CD14-positive monocyte (primary cell): ENCODE results near the gene ABCE1. TPM values are rescaled to one million over a fixed set of nuclear protein-coding genes. Genes with fewer than 3 reads are reported as not detected.
A peak's percentile ranks its signal among the peaks of the same experiment; 100 is the strongest.

Experiments
- DNase-seq, 3 donors: peaks; one replicate each; pipeline ENCODE4 v3.0.0-alpha.2; 2011 to 2022
- H2AFZ ChIP-seq: 2 replicates; pipeline ENCODE4 v1.6.0; 2012; ENCODE audit warnings: mild to moderate bottlenecking, low read depth, low read length, inconsistent platforms; ENCODE audit not compliant: insufficient read depth, poor library complexity, severe bottlenecking
- H3K27ac ChIP-seq, 2 donors: 1 replicate in 1 of 2; 2 replicates in 1 of 2; pipeline ENCODE4 v1.5.1; 2012 to 2013; ENCODE audit warnings: low read length in 2 of 2, control low read depth in 1 of 2, inconsistent platforms in 1 of 2, low read depth in 1 of 2, mild to moderate bottlenecking in 1 of 2
- H3K27me3 ChIP-seq, 2 donors: one replicate each; pipeline versions ENCODE4 v1.6.0 to v1.6.1; 2011 to 2013; ENCODE audit warnings: low read length in 2 of 2; ENCODE audit not compliant: control insufficient read depth in 2 of 2, insufficient read depth in 2 of 2
- H3K36me3 ChIP-seq, 2 donors: replicated peaks in 1 of 2; 1 replicate in 1 of 2; 2 replicates in 1 of 2; pipeline versions ENCODE4 v1.5.1 to v1.6.1; 2012 to 2013; ENCODE audit warnings: low read length in 2 of 2, control low read depth in 1 of 2, inconsistent platforms in 1 of 2, mild to moderate bottlenecking in 1 of 2; ENCODE audit not compliant: insufficient read depth in 2 of 2, control insufficient read depth in 1 of 2
- H3K4me1 ChIP-seq, 2 donors: 1 replicate in 1 of 2; 2 replicates in 1 of 2; pipeline versions ENCODE4 v1.5.1 to v1.6.1; 2012 to 2013; ENCODE audit warnings: low read length in 2 of 2, control low read depth in 1 of 2, inconsistent platforms in 1 of 2, mild to moderate bottlenecking in 1 of 2, moderate library complexity in 1 of 2; ENCODE audit not compliant: insufficient read depth in 2 of 2, control insufficient read depth in 1 of 2
- H3K4me2 ChIP-seq: replicated peaks from 2 replicates; pipeline ENCODE3; 2012; ENCODE audit warnings: low read length, moderate library complexity, mild to moderate bottlenecking; ENCODE audit not compliant: poor library complexity, severe bottlenecking; ENCODE audit errors: extremely low read depth
- H3K4me3 ChIP-seq, 3 experiments: fragments of 200-600 bp in 1 of 3; sonication (generic) in 1 of 3; replicated peaks in 1 of 3; 1 replicate in 2 of 3; 2 replicates in 1 of 3; pipeline ENCODE4 v1.5.1; 2011 to 2013; ENCODE audit warnings: low read length in 3 of 3, mild to moderate bottlenecking in 3 of 3, control low read depth in 2 of 3, low read depth in 2 of 3, inconsistent platforms in 1 of 3, moderate library complexity in 1 of 3
- H3K79me2 ChIP-seq: 2 replicates; pipeline ENCODE4 v1.6.0; 2012; ENCODE audit warnings: mild to moderate bottlenecking, control low read depth, inconsistent platforms, low read length, moderate library complexity; ENCODE audit not compliant: insufficient read depth
- H3K9ac ChIP-seq: 2 replicates; pipeline ENCODE4 v1.6.0; 2017; ENCODE audit warnings: low read length, mild to moderate bottlenecking; ENCODE audit not compliant: insufficient read depth, poor library complexity, severe bottlenecking
- H3K9me3 ChIP-seq, 2 donors: replicated peaks in 1 of 2; 1 replicate in 1 of 2; 2 replicates in 1 of 2; pipeline versions ENCODE4 v1.5.1 to v1.6.1; 2012 to 2013; ENCODE audit warnings: low read length in 2 of 2, control low read depth in 1 of 2; ENCODE audit not compliant: control insufficient read depth in 1 of 2, insufficient read depth in 1 of 2
- H4K20me1 ChIP-seq: 2 replicates; pipeline ENCODE4 v1.6.0; 2012; ENCODE audit warnings: mild to moderate bottlenecking, low read length, control low read depth, moderate library complexity; ENCODE audit not compliant: insufficient read depth
- H3K27ac Mint-ChIP-seq, 7 donors: one replicate each; pipeline ENCODE4 v1.8.0; 2020; ENCODE audit warnings: mild to moderate bottlenecking in 7 of 7, mixed read lengths in 7 of 7, moderate library complexity in 6 of 7, inconsistent platforms in 2 of 7
- H3K27me3 Mint-ChIP-seq, 3 donors: one replicate each; pipeline ENCODE4 v1.8.0; 2021 to 2022; ENCODE audit warnings: low read depth in 3 of 3, mild to moderate bottlenecking in 3 of 3, mixed read lengths in 3 of 3, moderate library complexity in 3 of 3, inconsistent platforms in 1 of 3
- H3K36me3 Mint-ChIP-seq, 2 donors: one replicate each; pipeline ENCODE4 v1.8.0; 2020; ENCODE audit warnings: mixed read lengths in 2 of 2, inconsistent platforms in 1 of 2, mild to moderate bottlenecking in 1 of 2
- H3K4me1 Mint-ChIP-seq: one replicate; pipeline ENCODE4 v1.8.0; 2020; ENCODE audit warnings: mild to moderate bottlenecking, mixed read lengths
- H3K4me3 Mint-ChIP-seq, 2 donors: one replicate each; pipeline ENCODE4 v1.8.0; 2020; ENCODE audit warnings: mild to moderate bottlenecking in 2 of 2, mixed read lengths in 2 of 2, moderate library complexity in 1 of 2
- H3K9me3 Mint-ChIP-seq, 7 donors: one replicate each; pipeline ENCODE4 v1.8.0; 2020 to 2022; ENCODE audit warnings: mixed read lengths in 7 of 7, mild to moderate bottlenecking in 6 of 7, moderate library complexity in 6 of 7, inconsistent platforms in 2 of 7
- CTCF ChIP-seq: fragments of 200-600 bp; IDR thresholded peaks from one replicate; pipeline ENCODE4 v1.8.0; 2022; ENCODE audit warnings: antibody characterized with exemption, mild to moderate bottlenecking
- WGBS: methylation state at CpG from one replicate; pipeline ENCODE4 v1.1.5; 2013; ENCODE audit warnings: missing lambda C conversion rate; ENCODE audit not compliant: insufficient coverage; 5-methylcytosine and 5-hydroxymethylcytosine counted together
- intact Hi-C, 2 donors: fragments of 100-400 bp; cut with micrococcal nuclease; formaldehyde crosslinking; loops; one replicate each; pipeline versions ENCODE4 v1.15.0 to v1.15.1; 2023
- polyA plus RNA-seq, 3 donors: library from polyadenylated mRNA; depleted of rRNA in 1 of 3; unstranded in 2 of 3; stranded (reverse) in 1 of 3; fragments of 300-500 nt in 2 of 3; fragments of >200 nt in 1 of 3; fragmentation: Illumina TruSeq in 2 of 3; gene quantifications; 1 replicate in 2 of 3; 2 replicates in 1 of 3; pipeline ENCODE4 v1.2.3, GENCODE V29; 2012 to 2021

ABCE1 gene
- polyA plus RNA-seq, 3 donors, result 22.1 to 25.0 (median 23.7) TPM

DNA sequence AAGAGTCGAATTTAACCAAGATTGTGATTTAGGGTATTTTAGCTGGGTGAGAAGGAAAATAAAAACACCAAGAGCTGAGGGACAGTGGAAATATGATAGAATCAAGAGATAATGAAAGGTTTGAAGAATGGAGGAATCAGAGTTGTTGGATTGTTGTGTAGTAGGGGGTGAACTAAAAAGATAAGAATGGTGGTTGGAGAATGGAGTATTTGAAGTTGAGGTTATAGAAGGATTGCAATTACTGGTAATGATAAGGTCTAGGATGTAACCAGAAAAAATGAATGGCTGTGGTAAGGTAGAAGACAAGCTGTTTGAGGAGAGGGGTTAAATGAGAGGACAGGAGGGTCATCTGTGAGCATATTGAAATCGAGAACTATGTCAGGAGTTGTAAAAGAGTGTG, 4.5 kb downstream of the ABCE1 start:
- Histone ChIP-seq H3K4me3 (no peak overlapping the region), H3K27me3 (no peaks in the 10 kb centered on the region), H3K27ac (peak overlapping the region in 1 of 2 donors; percentile 43), H3K36me3 (peaks cover 34 to 35% of the 10 kb centered on the region in 2 donors), H3K4me1 (peaks cover 23 to 34% of the 10 kb centered on the region in 2 donors), H3K4me2 (no peak overlapping the region), H3K9me3 (no peaks in the 10 kb centered on the region), H2AFZ (no peak overlapping the region), H3K79me2 (peaks cover 72% of the 10 kb centered on the region), H4K20me1 (peaks cover 4% of the 10 kb centered on the region), H3K9ac (no peak overlapping the region)
- H3K36me3 Mint-ChIP-seq, result peaks cover 20 to 24% of the 10 kb centered on the region in 2 donors
- DNase-seq, result no peak
- intact Hi-C loops, result loop anchor here in 1 of 2 donors (10.0 kb wide), 1 partner anchor 82 kb away; the partner anchor contains the start of gene OTUD4
- peaks cover 18% of the 10 kb centered on the region for H3K4me1 Mint-ChIP-seq
- WGBS, result 100% methylated on average over 1 of the region's 2 CpGs
- no peak overlapping the region for H3K4me3 Mint-ChIP-seq
- no peaks in the 10 kb centered on the region for H3K9me3 Mint-ChIP-seq
- no peaks in the 10 kb centered on the region for H3K27me3 Mint-ChIP-seq
- no peak overlapping the region for H3K27ac Mint-ChIP-seq
- TF ChIP-seq CTCF, result no peak

- H2AFZ ChIP-seq, result no peak overlapping the region
- H3K27ac Mint-ChIP-seq, result peak overlapping the region in 6 of 7 donors; percentile 15 to 87 (median 75)
- no peaks in the 10 kb centered on the region for H3K9me3 Mint-ChIP-seq
- peaks cover 43 to 44% of the 10 kb centered on the region in 2 donors for H3K36me3 ChIP-seq
- peak; percentile 32 to 75 (median 38) for DNase-seq
- no peak overlapping the region for H3K9ac ChIP-seq
- peaks cover 18% of the 10 kb centered on the region for H3K4me1 Mint-ChIP-seq
- peaks cover 4% of the 10 kb centered on the region for H4K20me1 ChIP-seq
- H3K36me3 Mint-ChIP-seq, result peaks cover 25 to 31% of the 10 kb centered on the region in 2 donors
- peak overlapping the region in 1 of 2 donors; percentile 43 for H3K27ac ChIP-seq
- TF ChIP-seq CTCF, result no peak
- H3K27me3 ChIP-seq, result no peaks in the 10 kb centered on the region
- intact Hi-C loops, result loop anchor here in 1 of 2 donors (10.0 kb wide), 1 partner anchor 81 kb away; the partner anchor contains the start of gene OTUD4
- H3K9me3 ChIP-seq, result no peaks in the 10 kb centered on the region
- H3K4me3 Mint-ChIP-seq, result no peak overlapping the region
- H3K27me3 Mint-ChIP-seq, result no peaks in the 10 kb centered on the region
- peaks cover 20 to 29% of the 10 kb centered on the region in 2 donors for H3K4me1 ChIP-seq
- WGBS, result no CpG with 5 or more reads among the region's 3 CpGs
- H3K79me2 ChIP-seq, result peaks cover 64% of the 10 kb centered on the region
- no peak overlapping the region for H3K4me2 ChIP-seq
- no peak overlapping the region for H3K4me3 ChIP-seq
These were observed 5.4 kb downstream of the ABCE1 start for GRCh38 chr4:145103496-145103895.
